ENCODE results near the gene ANTKMT.

- no peak for TF ChIP-seq CTCF (IDR thresholded peaks at IDR 0.05; ENCODE audit: insufficient read depth, low read length)
- no peak for TF ChIP-seq REST (IDR thresholded peaks at IDR 0.05; ENCODE audit: insufficient replicate concordance, low read depth)
- no peak for TF ChIP-seq POLR2AphosphoS5 (IDR thresholded peaks at IDR 0.05; ENCODE audit: low read depth)
Measured at GRCh38 chr16:714079-714478, 6.9 kb upstream of the ANTKMT start.

All from HL-60 (cell line).